ENCODE data around the gene FIP1L1. TPM values are rescaled to one million over a fixed set of nuclear protein-coding genes. Genes with fewer than 3 reads are reported as not detected.

Gene FIP1L1
- total RNA-seq, 1 donor from 2014 or later, result 84.2 TPM

- H3K9me3 Mint-ChIP-seq (ENCODE audit: low read depth), result no peaks in the 10 kb centered on the region
- no peaks in the 10 kb centered on the region for H3K27me3 Mint-ChIP-seq
- H3K27ac Mint-ChIP-seq, result no peak overlapping the region
- no peaks in the 10 kb centered on the region for H3K4me1 Mint-ChIP-seq (ENCODE audit: low read depth)
- DNase-seq (ENCODE audit: low spot score, unreplicated experiment), result no peak
- H3K4me3 Mint-ChIP-seq (ENCODE audit: low read depth), result no peak overlapping the region
- peaks cover 18% of the 10 kb centered on the region for H3K36me3 Mint-ChIP-seq (ENCODE audit: insufficient read depth)
- no peak for TF ChIP-seq CTCF (IDR thresholded peaks at IDR 0.05; ENCODE audit: unreplicated experiment)
Measured at GRCh38 chr4:53485658-53486040, 108.2 kb downstream of the FIP1L1 start.

GRCh38 chr4:53487766-53488165, 110.3 kb downstream of the FIP1L1 start:
- H3K36me3 Mint-ChIP-seq (ENCODE audit: insufficient read depth), result peaks cover 11% of the 10 kb centered on the region

GRCh38 chr4:53489279-53489889, 111.9 kb downstream of the FIP1L1 start:
- H3K36me3 Mint-ChIP-seq (ENCODE audit: insufficient read depth), result peaks cover 19% of the 10 kb centered on the region
- TF ChIP-seq CTCF (IDR thresholded peaks at IDR 0.05; ENCODE audit: unreplicated experiment), result no peak
- H3K9me3 Mint-ChIP-seq (ENCODE audit: low read depth), result no peaks in the 10 kb centered on the region
- no peak overlapping the region for H3K4me3 Mint-ChIP-seq (ENCODE audit: low read depth)
- no peaks in the 10 kb centered on the region for H3K4me1 Mint-ChIP-seq (ENCODE audit: low read depth)
- no peak for DNase-seq (ENCODE audit: low spot score, unreplicated experiment)
- no peak overlapping the region for H3K27ac Mint-ChIP-seq
- H3K27me3 Mint-ChIP-seq, result no peaks in the 10 kb centered on the region

More at GRCh38 chr4:53487766-53488165, 110.3 kb downstream of the FIP1L1 start:
- no peak for TF ChIP-seq CTCF (IDR thresholded peaks at IDR 0.05; ENCODE audit: unreplicated experiment)
- Mint-ChIP-seq H3K4me1 (ENCODE audit: low read depth) (no peaks in the 10 kb centered on the region), H3K27me3 (no peaks in the 10 kb centered on the region), H3K4me3 (ENCODE audit: low read depth) (no peak overlapping the region), H3K27ac (no peak overlapping the region), H3K9me3 (ENCODE audit: low read depth) (no peaks in the 10 kb centered on the region)
- DNase-seq (ENCODE audit: low spot score, unreplicated experiment), result no peak

GRCh38 chr4:53490161-53490956, 112.9 kb downstream of the FIP1L1 start:
- no peaks in the 10 kb centered on the region for H3K9me3 Mint-ChIP-seq (ENCODE audit: low read depth)
- H3K27ac Mint-ChIP-seq, result no peak overlapping the region
- H3K4me1 Mint-ChIP-seq (ENCODE audit: low read depth), result no peaks in the 10 kb centered on the region
- H3K4me3 Mint-ChIP-seq (ENCODE audit: low read depth), result no peak overlapping the region
- no peak for DNase-seq (ENCODE audit: low spot score, unreplicated experiment)
- H3K36me3 Mint-ChIP-seq (ENCODE audit: insufficient read depth), result peaks cover 19% of the 10 kb centered on the region
- no peaks in the 10 kb centered on the region for H3K27me3 Mint-ChIP-seq
- TF ChIP-seq CTCF (IDR thresholded peaks at IDR 0.05; ENCODE audit: unreplicated experiment), result no peak

- no peaks in the 10 kb centered on the region for H3K4me1 Mint-ChIP-seq (ENCODE audit: low read depth)
- no peak overlapping the region for H3K27ac Mint-ChIP-seq
- no peaks in the 10 kb centered on the region for H3K27me3 Mint-ChIP-seq
- DNase-seq (ENCODE audit: low spot score, unreplicated experiment), result no peak
- TF ChIP-seq CTCF (IDR thresholded peaks at IDR 0.05; ENCODE audit: unreplicated experiment), result peak; percentile 73
- peaks cover 23% of the 10 kb centered on the region for H3K36me3 Mint-ChIP-seq (ENCODE audit: insufficient read depth)
- no peaks in the 10 kb centered on the region for H3K9me3 Mint-ChIP-seq (ENCODE audit: low read depth)
- H3K4me3 Mint-ChIP-seq (ENCODE audit: low read depth), result no peak overlapping the region
Measured at GRCh38 chr4:53490965-53491622, 113.7 kb downstream of the FIP1L1 start.

All from progenitor cell of endocrine pancreas (in vitro differentiated cells).